H1 (cell line): ENCODE data around the gene ZFR. TPM values are rescaled to one million over a fixed set of nuclear protein-coding genes. Genes with fewer than 3 reads are reported as not detected.

ENCODE experiments used
- EGR1 ChIP-seq: IDR thresholded peaks from 2 replicates; pipeline ENCODE4 v1.6.1; 2011; ENCODE audit warnings: low read depth, low read length, borderline replicate concordance
- HDAC2 ChIP-seq, 2 experiments: fragments of 300-600 bp in 1 of 2; sonication (generic) in 1 of 2; IDR thresholded peaks; 2 replicates each; pipeline ENCODE4 v1.6.1; 2011 to 2012; ENCODE audit warnings: low read depth in 2 of 2, low read length in 2 of 2, mild to moderate bottlenecking in 2 of 2, moderate library complexity in 2 of 2, borderline replicate concordance in 1 of 2, inconsistent platforms in 1 of 2
- SIN3A ChIP-seq, 2 experiments: IDR thresholded peaks in 1 of 2; conservative IDR thresholded peaks in 1 of 2; 2 replicates each; pipeline ENCODE4 v1.6.1; 2011 to 2012; ENCODE audit warnings: low read length in 2 of 2, improper control_type of control experiment in 1 of 2, low read depth in 1 of 2, mild to moderate bottlenecking in 1 of 2
- SP4 ChIP-seq: IDR thresholded peaks from 2 replicates; pipeline ENCODE4 v1.6.1; 2012; ENCODE audit warnings: low read length, inconsistent platforms
- polyA plus RNA-seq, 7 experiments: library from polyadenylated mRNA; depleted of rRNA in 3 of 7; stranded (reverse) in 5 of 7; unstranded in 2 of 7; fragments of >200 nt in 5 of 7; fragments of 200-250 nt in 2 of 7; gene quantifications; 1 replicate in 5 of 7; 2 replicates in 1 of 7; 4 replicates in 1 of 7; pipeline versions ENCODE4 v1.2.1 to v1.2.3, GENCODE V29; 2011 to 2013; ENCODE audit warnings: missing spikeins in 2 of 7, mixed read lengths in 2 of 7
- total RNA-seq: library from RNA; stranded (reverse); fragmentation: NEBNext Ultra II Directional; extraction: Animal tissue kit (Norgen Biotek cat#: 25700); gene quantifications from 2 replicates; pipeline ENCODE4 v1.2.1, GENCODE V29; 2021

Gene ZFR
- total and polyA plus RNA-seq, 2 of the 8 experiments (the other 6 are each of a cell fraction or from before 2014, with no cell fraction given): 68.8 to 92.7 TPM

DNA sequence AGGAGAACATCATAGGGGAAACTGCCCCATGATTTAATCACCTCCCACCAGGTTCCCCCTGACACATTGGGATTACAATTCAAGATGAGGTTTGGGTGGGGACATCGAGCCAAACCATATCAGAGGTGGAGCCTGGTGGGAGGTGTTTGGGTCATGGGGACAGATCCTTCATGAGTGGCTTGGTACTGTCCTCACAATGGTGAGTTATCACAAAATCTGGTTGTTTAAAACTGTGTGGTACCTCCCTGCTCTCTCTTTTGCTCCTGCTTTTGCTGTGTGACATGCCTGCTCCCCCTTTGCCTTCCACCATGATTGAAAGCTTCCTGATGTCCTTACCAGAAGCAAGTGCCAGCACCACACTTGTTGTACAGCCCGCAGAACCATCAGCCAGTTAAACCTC, 16.2 kb upstream of the ZFR start (continued):
- no peak for TF ChIP-seq HDAC2 (IDR thresholded peaks at IDR 0.05; ENCODE audit: borderline replicate concordance in 1 of 2, low read depth in 2 of 2, low read length in 2 of 2)
- no peak for TF ChIP-seq EGR1
- no peak for TF ChIP-seq SIN3A (conservative IDR thresholded peaks at IDR 0.05 in 1 of 2, IDR thresholded peaks at IDR 0.05 in 1 of 2; ENCODE audit: low read depth in 1 of 2, low read length in 2 of 2)
- no peak for TF ChIP-seq SP4
